Neuronal stem cell (in vitro differentiated cells): Measurements from ENCODE around the gene CCDC191.

ENCODE experiments used
- DNase-seq: peaks from one replicate; pipeline ENCODE4 v3.0.0-alpha.2; 2013; ENCODE audit warnings: low spot score
- H2AFZ ChIP-seq: one replicate; pipeline ENCODE4 v1.6.1; 2013; ENCODE audit warnings: mild to moderate bottlenecking, low read length, inconsistent platforms
- H2AK5ac ChIP-seq: 2 replicates; pipeline ENCODE4 v1.6.1; 2013; ENCODE audit warnings: low read depth, mild to moderate bottlenecking, inconsistent platforms, low read length, moderate library complexity, mixed read lengths
- H2BK120ac ChIP-seq: 2 replicates; pipeline ENCODE4 v1.6.1; 2013; ENCODE audit warnings: low read depth, mild to moderate bottlenecking, inconsistent platforms, low read length, moderate library complexity, mixed read lengths
- H2BK12ac ChIP-seq: one replicate; pipeline ENCODE4 v1.6.1; 2013; ENCODE audit warnings: low read length, inconsistent platforms
- H2BK15ac ChIP-seq: 2 replicates; pipeline ENCODE4 v1.6.1; 2013; ENCODE audit warnings: mild to moderate bottlenecking, low read length, inconsistent platforms, mixed read lengths
- H2BK5ac ChIP-seq: one replicate; pipeline ENCODE4 v1.6.1; 2013; ENCODE audit warnings: inconsistent platforms, mild to moderate bottlenecking, low read length, moderate library complexity
- H3K14ac ChIP-seq: one replicate; pipeline ENCODE4 v1.6.1; 2013; ENCODE audit warnings: low read length, inconsistent platforms
- H3K18ac ChIP-seq: 2 replicates; pipeline ENCODE4 v1.6.1; 2013; ENCODE audit warnings: low read length, inconsistent platforms
- H3K23ac ChIP-seq: 2 replicates; pipeline ENCODE4 v1.6.1; 2013; ENCODE audit warnings: low read depth, mild to moderate bottlenecking, mixed read lengths, low read length, inconsistent platforms; ENCODE audit not compliant: poor library complexity
- H3K27ac ChIP-seq: replicated peaks from 3 replicates; pipeline ENCODE4 v1.5.1; 2013; ENCODE audit warnings: low read length, inconsistent platforms
- H3K27me3 ChIP-seq, 3 experiments: 2 replicates each; pipeline ENCODE4 v1.6.1; 2013; ENCODE audit warnings: low read length in 3 of 3, mild to moderate bottlenecking in 2 of 3, inconsistent platforms in 1 of 3, low read depth in 1 of 3, mixed read lengths in 1 of 3, moderate library complexity in 1 of 3; ENCODE audit not compliant: control insufficient read depth in 3 of 3, insufficient read depth in 3 of 3
- H3K36me3 ChIP-seq, 2 donors: replicated peaks in 1 of 2; 2 replicates each; pipeline ENCODE4 v1.6.1; 2013; ENCODE audit warnings: low read length in 2 of 2; ENCODE audit not compliant: control insufficient read depth in 2 of 2, insufficient read depth in 2 of 2
- H3K4ac ChIP-seq: 2 replicates; pipeline ENCODE4 v1.6.1; 2013; ENCODE audit warnings: inconsistent platforms, mild to moderate bottlenecking, low read length, moderate library complexity
- H3K4me1 ChIP-seq, 2 donors: 1 replicate in 1 of 2; 2 replicates in 1 of 2; pipeline ENCODE4 v1.6.1; 2013; ENCODE audit warnings: low read length in 2 of 2, low read depth in 1 of 2; ENCODE audit not compliant: control insufficient read depth in 2 of 2, insufficient read depth in 1 of 2
- H3K4me2 ChIP-seq: one replicate; pipeline ENCODE4 v1.6.1; 2013; ENCODE audit warnings: mild to moderate bottlenecking, low read length, inconsistent platforms; ENCODE audit not compliant: insufficient read depth, poor library complexity, severe bottlenecking
- H3K4me3 ChIP-seq, 2 donors: 2 replicates each; pipeline ENCODE4 v1.5.1; 2013; ENCODE audit warnings: low read length in 2 of 2, mild to moderate bottlenecking in 2 of 2, inconsistent platforms in 1 of 2, moderate library complexity in 1 of 2
- H3K79me1 ChIP-seq: one replicate; pipeline ENCODE4 v1.6.1; 2013; ENCODE audit warnings: low read depth, mild to moderate bottlenecking, inconsistent platforms, low read length, moderate library complexity
- H3K9ac ChIP-seq: one replicate; pipeline ENCODE4 v1.6.1; 2013; ENCODE audit warnings: mild to moderate bottlenecking, low read depth, low read length, inconsistent platforms; ENCODE audit not compliant: poor library complexity
- H3K9me3 ChIP-seq, 2 donors: replicated peaks in 1 of 2; 2 replicates each; pipeline versions ENCODE3 to v1.6.1; 2013; ENCODE audit warnings: low read length in 2 of 2, mild to moderate bottlenecking in 2 of 2, inconsistent platforms in 1 of 2, low read depth in 1 of 2, mixed read lengths in 1 of 2, moderate library complexity in 1 of 2; ENCODE audit not compliant: control insufficient read depth in 2 of 2, insufficient read depth in 1 of 2
- H4K8ac ChIP-seq: one replicate; pipeline ENCODE4 v1.6.1; 2013; ENCODE audit warnings: low read depth, mild to moderate bottlenecking, inconsistent platforms, low read length, moderate library complexity
- H4K91ac ChIP-seq: one replicate; pipeline ENCODE4 v1.6.1; 2013; ENCODE audit warnings: low read length, low read depth, mild to moderate bottlenecking, inconsistent platforms; ENCODE audit not compliant: poor library complexity
- WGBS, 2 donors: extraction: QIAGEN DNeasy Blood & Tissue Kit; methylation state at CpG; one replicate each; pipeline ENCODE4 v1.1.7; 2013; ENCODE audit warnings: missing lambda C conversion rate in 2 of 2, mixed read lengths in 1 of 2; ENCODE audit not compliant: insufficient read length in 2 of 2, insufficient replicate concordance in 1 of 2; ENCODE audit errors: extremely low coverage in 2 of 2; 5-methylcytosine and 5-hydroxymethylcytosine counted together

The CCDC191 gene

DNA sequence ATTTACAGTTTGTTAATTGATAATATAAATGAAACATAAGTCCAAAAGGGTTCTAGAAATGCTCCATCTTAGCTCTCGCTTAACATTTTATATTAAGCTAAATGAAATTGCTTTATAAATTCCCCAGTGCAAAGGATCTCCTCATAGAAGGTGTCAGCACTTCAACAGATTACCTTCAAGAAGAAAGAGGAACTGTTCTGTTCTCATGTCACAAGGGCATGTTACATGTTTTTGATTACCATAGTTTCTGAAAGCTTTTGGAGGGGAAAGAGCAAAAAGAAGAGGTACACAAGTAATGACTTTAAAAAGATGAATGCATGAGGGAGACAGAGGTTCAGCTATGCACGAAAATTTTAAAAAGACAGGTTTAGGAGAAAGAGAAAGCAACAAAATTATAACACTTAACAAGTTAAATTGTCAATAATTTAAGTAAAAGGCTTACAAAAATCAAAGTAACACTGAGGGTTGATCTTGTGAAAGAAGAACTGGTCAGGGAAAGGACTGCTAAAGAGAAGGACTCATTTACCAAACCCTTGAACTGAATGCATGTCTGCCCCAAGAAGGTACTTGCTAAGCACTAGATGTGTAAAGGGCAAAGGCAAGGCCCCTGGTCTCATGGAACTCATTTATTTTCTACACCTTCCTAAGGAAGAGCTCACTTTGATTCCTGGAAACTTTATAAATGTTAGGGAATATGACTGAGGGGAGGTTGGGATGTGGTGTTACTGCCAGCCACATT, 45.1 kb downstream of the CCDC191 start:
- no CpG with 5 or more reads among the region's 2 CpGs for WGBS, 2 donors

DNA sequence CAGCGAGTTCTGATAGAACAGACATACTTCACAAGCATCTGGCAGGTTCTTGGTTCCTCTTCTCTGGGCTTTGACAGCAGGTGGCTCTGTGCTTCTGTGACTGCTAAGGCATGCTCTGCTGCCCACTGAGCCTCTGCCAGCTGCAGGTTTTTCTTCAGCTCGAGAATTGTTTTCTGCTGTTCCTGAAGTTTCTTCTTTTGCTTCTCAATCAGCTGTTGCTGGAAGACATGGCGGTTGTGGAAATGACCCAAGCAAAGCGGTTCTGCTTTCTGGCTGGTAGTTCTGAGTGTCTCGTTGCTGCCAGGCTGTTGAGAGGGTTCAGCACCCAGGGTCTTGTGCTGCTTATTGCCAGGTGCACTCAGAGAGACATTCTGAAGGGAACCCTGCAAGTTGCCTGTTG, 50.8 kb downstream of the CCDC191 start:
- WGBS, 2 donors = no CpG with 5 or more reads among the region's 5 CpGs
- Histone ChIP-seq H3K9ac (no peak overlapping the region), H2AFZ (no peak overlapping the region), H3K79me1 (no peaks in the 10 kb centered on the region), H3K18ac (no peak overlapping the region), H3K9me3 (peaks cover 6 to 14% of the 10 kb centered on the region in 2 donors), H4K8ac (no peak overlapping the region), H2BK120ac (no peak overlapping the region), H2BK15ac (no peak overlapping the region), H3K4me3 (no peak overlapping the region), H3K14ac (no peak overlapping the region), H3K4me1 (no peaks in the 10 kb centered on the region), H2BK12ac (no peak overlapping the region), H3K27me3 (no peaks in the 10 kb centered on the region), H3K4me2 (no peak overlapping the region), H2BK5ac (peak overlapping the region; percentile 83), H3K27ac (no peak overlapping the region), H4K91ac (no peak overlapping the region), H2AK5ac (no peak overlapping the region), H3K23ac (no peak overlapping the region), H3K36me3 (peaks cover 1 to 15% of the 10 kb centered on the region in 2 donors), H3K4ac (no peak overlapping the region)
- no peak for DNase-seq

More for the DNA sequence above, 45.1 kb downstream of the CCDC191 start:
- DNase-seq = no peak
- Histone ChIP-seq H2BK120ac (no peak overlapping the region), H3K4ac (no peak overlapping the region), H3K4me2 (no peak overlapping the region), H2BK12ac (no peak overlapping the region), H3K14ac (no peak overlapping the region), H3K18ac (no peak overlapping the region), H3K27me3 (no peaks in the 10 kb centered on the region), H2AK5ac (no peak overlapping the region), H3K9ac (no peak overlapping the region), H3K79me1 (no peaks in the 10 kb centered on the region), H2AFZ (no peak overlapping the region), H2BK5ac (no peak overlapping the region), H3K23ac (no peak overlapping the region), H3K4me1 (no peaks in the 10 kb centered on the region), H3K36me3 (no peaks in the 10 kb centered on the region), H4K8ac (no peak overlapping the region), H3K9me3 (peaks cover 0 to under 1% of the 10 kb centered on the region in 2 donors), H2BK15ac (no peak overlapping the region), H4K91ac (no peak overlapping the region), H3K4me3 (no peak overlapping the region), H3K27ac (no peak overlapping the region)

DNA sequence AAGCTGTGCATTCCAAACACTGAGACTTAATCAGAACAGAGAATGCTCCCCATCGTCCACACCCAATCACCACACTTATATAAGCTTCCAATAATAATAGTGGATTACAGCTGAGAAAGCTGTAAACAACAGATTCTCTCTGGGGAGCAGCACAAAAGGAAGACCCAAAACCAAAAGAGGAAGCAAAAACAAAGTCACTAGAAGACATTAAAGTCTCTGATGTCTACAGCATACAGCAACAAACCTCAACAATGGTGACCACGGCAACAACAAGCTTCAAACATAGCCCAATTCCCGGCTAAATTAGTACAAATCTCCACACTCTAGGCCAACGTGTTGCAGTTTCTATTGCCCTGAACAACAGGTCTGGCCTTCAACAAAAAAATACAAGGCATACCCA, 70.8 kb downstream of the CCDC191 start:
- no peak for DNase-seq
- Histone ChIP-seq H3K9me3 (peaks cover 0 to 9% of the 10 kb centered on the region in 2 donors), H3K14ac (no peak overlapping the region), H3K79me1 (no peaks in the 10 kb centered on the region), H3K36me3 (peaks cover 0 to 2% of the 10 kb centered on the region in 2 donors), H3K9ac (no peak overlapping the region), H3K18ac (no peak overlapping the region), H2AFZ (peak overlapping the region; percentile 48), H4K8ac (no peak overlapping the region), H2BK5ac (no peak overlapping the region), H2BK15ac (no peak overlapping the region), H3K4me3 (no peak overlapping the region), H3K27ac (peak overlapping the region; percentile 38), H3K27me3 (no peaks in the 10 kb centered on the region), H3K4me1 (peaks cover 4 to 8% of the 10 kb centered on the region in 2 donors), H3K23ac (no peak overlapping the region), H3K4ac (no peak overlapping the region), H2BK12ac (no peak overlapping the region), H3K4me2 (no peak overlapping the region), H2AK5ac (no peak overlapping the region), H2BK120ac (no peak overlapping the region), H4K91ac (no peak overlapping the region)
- no CpG with 5 or more reads among the region's 4 CpGs for WGBS, 2 donors

DNA sequence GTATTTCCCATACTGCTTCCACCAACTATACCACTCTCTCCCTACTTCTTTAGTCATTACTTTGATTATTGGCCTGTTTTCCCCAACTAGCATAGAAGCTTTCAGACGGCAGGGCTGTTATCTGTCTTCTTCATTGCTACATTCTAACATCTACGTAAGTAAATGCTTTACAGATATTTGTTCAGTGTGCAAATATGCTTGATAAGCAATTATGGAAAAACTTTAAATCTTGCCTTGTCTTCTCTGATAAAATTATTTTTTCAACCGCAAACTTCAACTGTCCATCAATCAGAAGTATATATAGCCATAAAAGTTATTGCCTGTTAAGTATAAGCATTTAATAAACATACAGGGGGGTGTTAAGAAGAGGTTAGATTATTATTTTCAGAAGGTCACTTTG, 72.8 kb downstream of the CCDC191 start:
- Histone ChIP-seq H4K91ac (no peak overlapping the region), H3K4ac (no peak overlapping the region), H3K4me3 (no peak overlapping the region), H3K27me3 (no peaks in the 10 kb centered on the region), H3K14ac (no peak overlapping the region), H2BK120ac (no peak overlapping the region), H4K8ac (no peak overlapping the region), H3K18ac (no peak overlapping the region), H2BK15ac (no peak overlapping the region), H3K79me1 (no peaks in the 10 kb centered on the region), H3K27ac (no peak overlapping the region), H3K9me3 (peaks cover 0 to 9% of the 10 kb centered on the region in 2 donors), H3K4me1 (peaks cover 4 to 8% of the 10 kb centered on the region in 2 donors), H2BK5ac (no peak overlapping the region), H3K36me3 (peaks cover 0 to 5% of the 10 kb centered on the region in 2 donors), H2AFZ (no peak overlapping the region), H3K4me2 (no peak overlapping the region), H3K9ac (no peak overlapping the region), H2AK5ac (no peak overlapping the region), H3K23ac (no peak overlapping the region), H2BK12ac (no peak overlapping the region)
- WGBS, 2 donors = no CpG with 5 or more reads among the region's 3 CpGs
- no peak for DNase-seq
